Measurements from ENCODE around the gene METTL2B.
"Not testable (repeated sequence)": the region's sequence is repeated elsewhere in the genome, so short reads cannot be mapped to it uniquely, and the experiment has no call there.

The METTL2B gene

DNA sequence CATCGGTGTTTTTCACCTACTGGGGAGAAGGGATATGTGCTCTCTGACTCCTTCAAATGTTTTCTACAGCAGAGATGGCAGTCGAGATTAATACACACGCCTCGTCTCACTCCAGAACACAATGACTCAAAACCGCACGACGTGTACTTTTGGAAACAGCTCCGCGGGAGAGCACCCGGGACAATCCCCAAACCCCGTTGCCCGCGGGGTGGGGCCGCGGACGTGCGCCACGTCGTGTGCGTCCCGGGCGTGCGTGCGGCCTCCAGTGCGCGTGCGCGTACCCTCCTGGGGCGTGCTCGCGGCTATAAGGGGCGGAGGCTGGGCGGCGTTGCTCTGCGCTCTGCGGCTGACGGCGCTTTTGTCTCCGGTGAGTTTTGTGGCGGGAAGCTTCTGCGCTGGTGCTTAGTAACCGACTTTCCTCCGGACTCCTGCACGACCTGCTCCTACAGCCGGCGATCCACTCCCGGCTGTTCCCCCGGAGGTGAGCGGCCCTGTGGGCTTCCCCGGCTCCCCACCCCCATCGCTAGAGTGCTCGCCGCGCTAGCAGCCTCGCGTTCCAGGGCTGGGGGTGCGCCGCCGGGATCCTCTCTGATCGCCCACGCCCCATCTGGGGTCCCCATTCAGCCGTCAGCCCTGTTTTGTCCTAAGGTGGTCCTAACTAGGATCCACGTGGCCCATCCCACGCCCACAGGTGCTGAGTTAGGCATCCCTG lies 20.8 kb upstream of the METTL2B start, which contains the start of gene HILPDA:
Gene HILPDA, plus strand, starts transcription at position 336 of the 712 bp plus-strand sequence. CDS start 1,391 bp downstream, outside the sequence.
- no peak for FAIRE-seq

DNA sequence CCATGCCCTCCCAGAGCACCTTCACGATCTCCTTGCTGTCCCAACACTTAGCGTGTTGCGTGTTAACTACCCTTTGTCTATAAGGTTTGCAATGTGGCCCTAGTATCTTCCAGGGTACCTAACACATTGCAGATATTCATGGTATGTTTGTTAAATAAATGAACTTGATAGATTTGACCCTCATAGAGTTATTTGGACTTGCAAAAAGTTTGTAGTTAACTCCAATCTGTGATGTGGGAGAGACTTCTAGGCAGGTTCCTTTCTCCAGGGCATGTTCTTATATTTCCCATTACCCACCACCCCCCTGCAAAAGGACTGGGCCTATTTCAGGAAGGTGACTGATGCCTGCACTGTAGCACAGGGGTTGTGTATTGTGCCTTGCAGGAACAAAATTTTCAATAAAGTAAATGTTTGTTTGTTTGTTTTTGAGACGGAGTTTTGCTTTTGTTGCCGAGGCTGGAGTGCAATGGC lies 20.3 kb upstream of the METTL2B start:
- no peak for FAIRE-seq

DNA sequence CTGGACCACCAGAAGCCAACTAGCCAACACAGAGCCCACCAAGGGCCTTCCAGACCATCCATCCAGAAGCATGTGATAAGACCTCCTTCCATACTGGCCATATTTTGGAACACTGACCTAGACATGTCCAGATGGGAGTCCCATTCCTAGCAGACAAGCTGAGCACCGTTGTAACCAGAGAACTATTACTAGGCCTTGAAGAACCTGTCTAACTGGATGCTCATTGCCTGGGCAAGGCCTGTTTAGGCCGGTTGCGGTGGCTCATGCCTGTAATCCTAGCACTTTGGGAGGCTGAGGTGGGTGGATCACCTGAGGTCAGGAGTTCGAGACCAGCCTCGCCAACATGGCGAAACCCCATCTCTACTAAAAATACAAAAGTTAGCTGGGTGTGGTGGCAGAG lies 19.2 kb upstream of the METTL2B start:
- FAIRE-seq: not testable (repeated sequence)

DNA sequence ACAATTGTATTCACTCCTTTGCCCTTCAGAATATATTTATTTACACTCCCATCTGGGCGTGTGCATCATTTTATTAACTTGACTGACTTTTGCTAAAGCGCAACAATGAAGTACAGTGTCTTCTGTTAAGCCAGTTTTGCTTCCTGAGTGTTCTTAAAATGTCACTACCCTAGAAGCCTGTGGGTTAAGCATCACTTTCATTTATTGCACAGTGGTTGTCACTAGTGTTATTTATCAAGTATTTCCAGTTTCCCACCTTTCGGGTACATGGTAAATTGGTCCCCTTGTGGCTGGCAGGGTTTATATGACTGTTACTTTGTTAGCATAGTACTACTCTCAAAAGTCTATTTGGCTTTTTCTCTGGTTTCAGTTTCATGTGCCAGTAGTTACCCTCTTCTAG lies 17.6 kb upstream of the METTL2B start:
- no peak for FAIRE-seq

DNA sequence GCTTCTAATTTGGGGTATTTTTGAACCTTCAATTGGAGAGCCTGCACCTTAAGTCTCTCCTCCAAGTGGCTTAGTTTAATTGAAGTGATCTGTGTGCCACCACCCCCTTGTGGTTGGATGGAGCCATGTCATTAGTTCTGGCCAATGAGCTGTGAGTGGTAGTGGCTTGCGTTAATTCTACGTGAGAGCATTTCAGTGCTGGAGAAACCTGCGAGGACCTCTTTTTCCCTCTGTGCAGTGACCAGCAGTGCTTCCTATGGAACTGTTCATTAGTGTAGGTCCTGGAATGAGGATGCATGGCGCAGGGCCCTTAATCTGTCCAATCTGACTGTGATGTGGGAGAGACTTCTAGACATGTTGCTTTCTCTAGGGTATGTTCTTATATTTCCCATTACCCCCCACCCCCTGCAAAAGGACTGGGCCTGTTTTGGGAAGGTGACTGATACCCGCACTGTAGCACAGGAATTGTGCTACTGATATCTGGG lies 17.1 kb upstream of the METTL2B start:
- no peak for FAIRE-seq

DNA sequence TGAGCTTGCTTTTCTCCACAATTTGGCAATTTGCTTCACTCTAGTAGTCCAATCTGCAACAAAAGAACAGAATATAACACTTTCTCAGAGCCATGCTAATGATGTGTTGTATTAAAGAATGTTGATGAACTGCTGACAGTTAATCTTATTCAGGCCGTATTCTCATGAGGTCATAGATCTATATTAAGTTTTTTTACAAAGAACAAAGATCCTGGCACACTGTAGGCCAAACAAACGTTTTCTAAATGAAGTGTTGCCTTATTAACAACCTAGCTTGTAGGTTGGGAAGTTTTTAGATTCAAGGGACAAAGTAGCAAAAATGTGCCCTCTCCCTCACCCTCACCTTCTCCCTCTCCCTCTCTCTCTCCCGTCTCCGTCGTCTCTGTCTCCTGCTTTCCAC lies 14.1 kb upstream of the METTL2B start:
- FAIRE-seq: no peak

DNA sequence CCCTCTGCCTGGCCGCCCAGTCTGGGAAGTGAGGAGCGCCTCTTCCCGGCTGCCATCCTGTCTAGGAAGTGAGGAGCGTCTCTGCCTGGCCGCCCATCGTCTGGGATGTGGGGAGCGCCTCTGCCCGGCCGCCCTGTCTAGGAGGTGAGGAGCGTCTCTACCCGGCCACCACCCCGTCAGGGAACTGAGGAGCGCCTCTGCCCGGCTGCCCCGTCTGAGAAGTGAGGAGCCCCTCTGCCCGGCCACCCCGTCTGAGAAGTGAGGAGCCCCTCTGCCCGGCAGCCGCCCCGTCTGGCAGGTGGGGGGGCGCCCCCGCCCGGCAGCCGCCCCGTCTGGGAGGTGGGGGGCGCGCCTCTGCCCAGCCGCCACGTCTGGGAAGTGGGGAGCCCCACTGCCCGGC lies 13.2 kb upstream of the METTL2B start:
- FAIRE-seq: not testable (repeated sequence)

DNA sequence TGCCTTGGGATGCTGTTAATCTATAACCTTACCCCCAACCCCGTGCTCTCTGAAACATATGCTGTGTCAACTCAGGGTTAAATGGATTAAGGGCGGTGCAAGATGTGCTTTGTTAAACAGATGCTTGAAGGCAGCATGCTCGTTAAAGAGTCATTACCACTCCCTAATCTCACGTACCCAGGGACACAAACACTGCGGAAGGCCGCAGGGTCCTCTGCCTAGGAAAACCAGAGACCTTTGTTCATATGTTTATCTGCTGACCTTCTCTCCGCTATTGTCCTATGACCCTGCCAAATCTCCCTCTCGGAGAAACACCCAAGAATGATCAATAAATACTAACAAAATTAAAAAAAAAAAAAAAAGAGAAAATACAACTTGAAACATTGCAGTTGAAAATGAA lies 12.6 kb upstream of the METTL2B start:
- not testable (repeated sequence) for FAIRE-seq

DNA sequence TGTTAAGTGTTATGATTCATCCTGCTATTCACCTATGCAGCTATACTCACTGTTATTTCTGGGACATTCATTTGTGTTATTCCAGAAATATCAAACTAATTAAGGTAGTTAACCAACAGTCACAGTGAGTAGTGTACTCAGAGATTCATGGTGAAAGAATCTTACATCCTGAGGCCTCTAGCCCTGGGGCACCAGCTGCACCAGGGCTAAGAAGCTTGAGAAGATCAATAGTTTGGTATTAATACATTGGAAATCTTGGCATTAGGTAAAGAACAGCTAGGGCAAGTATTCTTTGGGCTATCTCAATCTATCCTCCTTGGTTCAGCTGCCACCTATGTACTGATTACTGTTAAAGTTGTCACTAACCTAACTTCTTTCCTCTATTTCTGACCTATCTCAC lies 9.7 kb upstream of the METTL2B start:
- not testable (repeated sequence) for FAIRE-seq

DNA sequence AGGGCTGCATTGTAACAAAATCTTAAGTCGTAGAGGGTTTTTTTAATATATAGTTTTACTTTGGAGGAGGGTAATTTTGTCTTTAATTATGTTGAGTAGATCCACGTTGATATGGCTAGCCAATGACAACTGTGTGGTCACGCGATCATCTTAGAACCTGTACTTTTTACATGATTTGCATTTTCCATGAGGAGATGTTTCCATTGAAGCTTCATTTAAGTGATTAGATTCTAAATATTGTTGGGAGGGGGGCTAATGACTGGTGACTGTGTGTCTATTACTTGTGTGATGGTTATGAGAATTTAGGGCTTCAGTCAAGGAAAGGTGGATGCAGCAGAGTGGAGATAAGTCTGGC lies 765 bp downstream of the METTL2B start:
- not testable (repeated sequence) for FAIRE-seq

DNA sequence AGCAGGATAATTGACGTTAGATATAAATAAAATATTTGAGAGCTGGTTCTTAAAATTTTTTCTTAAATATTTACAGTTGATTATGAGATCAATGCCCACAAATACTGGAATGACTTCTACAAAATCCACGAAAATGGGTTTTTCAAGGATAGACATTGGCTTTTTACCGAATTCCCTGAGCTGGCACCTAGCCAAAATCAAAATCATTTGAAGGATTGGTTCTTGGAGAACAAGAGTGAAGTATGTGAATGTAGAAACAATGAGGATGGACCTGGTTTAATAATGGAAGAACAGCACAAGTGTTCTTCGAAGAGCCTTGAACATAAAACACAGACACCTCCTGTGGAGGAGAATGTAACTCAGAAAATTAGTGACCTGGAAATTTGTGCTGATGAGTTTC lies 2.5 kb downstream of the METTL2B start:
- FAIRE-seq: not testable (repeated sequence)

DNA sequence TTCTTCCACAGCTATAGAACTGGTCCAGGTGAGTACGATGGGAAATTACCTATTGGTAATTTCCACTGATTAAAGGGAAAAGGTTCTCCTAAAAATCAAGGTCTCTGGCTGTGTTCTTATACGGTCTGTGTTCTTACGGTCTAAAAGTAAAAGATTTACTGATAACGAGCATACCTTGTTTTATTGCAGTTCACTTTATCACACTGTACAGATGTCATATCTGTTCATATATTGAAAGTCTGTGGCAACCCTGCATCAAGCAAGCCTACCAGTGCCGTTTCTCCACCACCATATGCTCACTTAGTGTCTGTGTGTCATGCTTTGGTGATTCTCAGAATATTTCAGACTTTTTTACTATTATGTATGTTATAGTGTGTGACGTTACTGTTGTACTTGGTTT lies 11.6 kb downstream of the METTL2B start:
- not testable (repeated sequence) for FAIRE-seq

DNA sequence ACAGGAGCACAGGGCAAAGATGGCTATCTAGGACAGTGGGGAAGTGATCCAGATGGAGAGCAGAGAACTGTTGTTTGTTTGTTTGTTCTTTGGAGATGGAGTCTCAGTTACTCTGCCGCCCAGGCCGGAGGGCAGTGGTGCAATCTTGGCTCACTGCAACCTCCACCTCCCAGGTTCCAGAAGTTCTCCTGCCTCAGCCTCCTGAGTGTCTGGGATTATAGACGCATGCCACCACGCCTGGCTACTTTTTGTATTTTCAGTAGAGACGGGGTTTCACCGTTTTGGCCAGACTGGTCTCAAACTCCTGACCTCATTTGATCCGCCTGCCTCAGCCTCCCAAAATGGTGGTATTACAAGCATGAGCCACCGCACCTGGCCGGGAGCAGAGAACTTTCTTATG lies 20.9 kb downstream of the METTL2B start:
- FAIRE-seq: no peak

DNA sequence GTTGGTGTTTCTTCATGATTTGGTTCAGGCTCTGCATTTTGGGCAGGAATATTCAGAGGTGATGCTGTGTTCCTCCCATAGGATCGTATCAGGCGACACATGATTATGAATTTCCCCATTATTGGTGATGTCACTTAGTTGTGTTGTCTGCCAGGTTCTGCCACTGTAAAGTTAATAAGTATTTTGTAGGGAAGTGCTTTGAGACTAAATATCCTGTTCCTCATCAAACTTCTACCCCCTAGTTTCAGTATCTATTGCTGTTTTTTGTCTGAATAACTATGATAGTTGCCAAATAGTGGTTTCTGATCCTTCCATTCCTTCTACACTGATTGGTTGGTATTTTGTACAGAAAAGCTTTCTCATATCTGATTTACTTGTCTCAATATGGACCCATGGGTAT lies 28.9 kb downstream of the METTL2B start:
- not testable (repeated sequence) for FAIRE-seq

DNA sequence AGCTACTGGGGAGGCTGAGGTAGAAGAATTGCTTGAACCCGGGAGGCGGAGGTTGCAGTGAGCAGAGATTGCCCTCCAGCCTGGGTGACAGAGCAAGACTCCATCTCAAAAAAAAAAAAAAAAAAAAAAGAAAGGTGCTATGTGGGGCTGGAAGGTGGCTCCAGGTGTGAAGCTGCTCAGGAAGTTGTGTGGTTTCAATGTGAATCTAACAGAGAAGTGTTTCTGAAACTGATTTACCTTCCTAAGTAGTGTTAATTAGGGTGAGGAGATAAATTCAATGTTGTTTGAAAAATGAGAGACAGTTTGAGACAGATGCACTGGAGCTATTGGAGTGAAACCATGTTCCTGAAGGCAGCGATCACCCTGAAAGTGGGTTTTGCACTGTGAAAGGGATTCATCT lies 30.3 kb downstream of the METTL2B start:
- FAIRE-seq: not testable (repeated sequence)

DNA sequence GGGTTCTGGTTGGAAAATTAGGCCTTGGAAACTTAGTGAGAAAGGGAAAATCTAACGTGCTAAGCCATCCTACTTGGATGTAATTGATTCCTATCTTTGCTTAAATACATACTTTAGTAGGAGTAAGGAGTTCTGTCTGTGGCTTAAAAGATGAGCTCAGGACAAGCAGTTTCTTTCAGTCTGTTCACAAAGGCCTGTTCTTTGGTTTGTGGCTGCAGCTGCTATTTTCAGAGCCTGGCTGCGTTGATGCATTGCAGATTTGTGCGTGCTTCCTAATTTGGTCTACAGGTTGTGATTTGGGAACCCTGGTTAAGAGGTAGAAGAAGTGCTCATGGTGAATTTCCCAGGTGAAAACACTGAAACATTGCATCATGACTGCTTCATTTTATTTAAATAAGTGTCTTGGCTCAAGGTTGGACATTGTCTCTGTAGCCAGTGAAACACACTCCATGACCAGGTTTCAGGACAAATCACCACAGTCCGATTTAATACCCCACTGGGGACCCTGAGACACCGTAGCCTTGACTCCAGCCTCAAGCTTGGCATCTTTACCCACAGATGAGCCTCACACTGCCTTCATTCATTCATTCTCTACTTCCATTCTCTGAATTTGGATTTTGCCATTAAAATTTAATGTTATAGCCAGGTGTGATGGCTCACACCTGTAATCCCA lies 30.9 kb downstream of the METTL2B start:
- not testable (repeated sequence) for FAIRE-seq

DNA sequence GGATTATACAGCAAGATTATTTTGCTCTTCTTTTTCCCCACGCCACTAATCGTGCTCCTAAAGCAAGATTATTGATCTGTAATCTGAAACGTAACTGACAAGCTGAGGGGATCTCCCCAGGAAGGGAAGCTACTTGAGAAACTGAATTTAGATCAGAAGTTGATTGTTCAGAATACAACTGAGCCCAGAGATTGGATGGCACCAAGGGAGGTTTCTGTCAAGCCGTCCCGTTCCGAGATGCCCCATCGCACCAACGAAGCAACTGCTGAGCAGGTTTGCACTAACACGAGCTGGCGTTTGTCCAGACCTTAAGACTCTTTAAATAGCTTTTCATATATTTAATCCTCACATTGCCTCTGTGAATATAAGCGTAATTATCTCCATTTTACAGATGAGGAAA lies 35.1 kb downstream of the METTL2B start:
- FAIRE-seq: not testable (repeated sequence)

DNA sequence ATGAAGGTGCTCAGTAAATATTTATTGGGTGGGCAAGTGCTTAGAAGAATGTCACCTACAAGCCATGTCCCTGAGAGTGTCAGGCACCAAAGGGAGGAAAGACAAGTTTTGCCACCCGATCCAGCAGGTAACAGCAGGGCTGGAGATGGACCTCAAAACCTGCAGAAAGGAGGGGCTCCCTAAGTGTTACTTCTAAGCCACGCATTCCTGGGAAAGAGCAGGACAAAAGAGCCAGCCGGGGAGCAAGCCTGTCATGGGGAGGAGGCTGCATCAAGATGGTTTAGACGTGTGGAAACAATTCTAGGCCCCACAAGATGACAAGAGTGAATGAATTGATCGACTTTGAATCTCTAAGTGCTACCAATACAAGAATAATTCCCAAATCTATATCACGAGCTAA lies 38.7 kb downstream of the METTL2B start:
- not testable (repeated sequence) for FAIRE-seq

DNA sequence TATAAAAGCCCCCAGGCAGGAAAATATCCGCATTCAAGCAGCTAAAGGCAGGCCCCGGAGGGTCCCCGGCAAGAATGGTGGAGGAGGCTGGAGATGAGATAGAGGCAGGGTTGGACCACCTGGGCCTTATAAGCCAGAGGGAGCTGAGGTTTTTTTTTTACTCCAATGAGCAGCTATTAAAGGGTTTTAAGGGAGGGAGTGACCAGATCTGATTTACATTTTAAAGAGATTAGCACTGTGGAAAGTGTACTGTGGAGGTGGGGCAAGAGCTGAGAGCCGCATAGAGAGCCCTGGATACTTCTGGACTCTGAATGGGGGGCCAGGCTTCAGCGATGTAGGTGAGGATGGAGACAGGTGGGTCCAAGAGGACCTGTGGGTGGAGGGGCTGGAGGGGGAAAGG lies 40.5 kb downstream of the METTL2B start:
- FAIRE-seq: not testable (repeated sequence)

DNA sequence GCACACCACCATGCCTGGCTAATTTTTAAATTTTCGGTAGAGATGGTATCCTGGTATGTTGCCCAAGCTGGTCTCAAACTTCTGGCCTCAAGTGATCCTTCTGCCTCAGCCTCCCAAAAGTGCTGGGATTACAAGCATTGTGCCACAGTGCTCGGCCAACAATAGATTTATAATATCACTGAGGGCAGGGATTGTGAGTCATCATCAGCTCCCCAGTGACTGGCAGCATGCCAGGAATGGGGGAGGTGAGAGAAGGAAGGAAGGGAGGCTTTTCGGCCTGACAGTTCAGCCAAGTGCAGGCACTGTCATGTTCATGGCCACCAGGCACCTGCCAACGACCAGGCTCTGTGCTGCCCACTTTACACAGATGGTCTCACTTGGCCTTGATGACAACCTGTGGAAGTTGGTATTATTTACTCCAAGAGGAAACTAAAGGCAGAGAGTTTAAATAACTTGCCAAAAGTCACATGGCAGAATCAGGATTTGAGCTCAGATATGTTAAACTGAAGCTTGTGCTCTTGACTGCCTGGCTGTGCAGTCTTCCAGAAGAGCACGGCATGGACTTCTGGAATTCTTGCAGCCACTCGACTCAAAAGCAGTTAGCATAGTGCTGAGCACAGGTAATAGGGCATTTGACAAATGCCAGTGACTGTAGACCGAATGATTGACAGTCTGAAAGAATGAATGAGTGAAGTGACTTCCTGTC lies 46.8 kb downstream of the METTL2B start:
- not testable (repeated sequence) for FAIRE-seq

DNA sequence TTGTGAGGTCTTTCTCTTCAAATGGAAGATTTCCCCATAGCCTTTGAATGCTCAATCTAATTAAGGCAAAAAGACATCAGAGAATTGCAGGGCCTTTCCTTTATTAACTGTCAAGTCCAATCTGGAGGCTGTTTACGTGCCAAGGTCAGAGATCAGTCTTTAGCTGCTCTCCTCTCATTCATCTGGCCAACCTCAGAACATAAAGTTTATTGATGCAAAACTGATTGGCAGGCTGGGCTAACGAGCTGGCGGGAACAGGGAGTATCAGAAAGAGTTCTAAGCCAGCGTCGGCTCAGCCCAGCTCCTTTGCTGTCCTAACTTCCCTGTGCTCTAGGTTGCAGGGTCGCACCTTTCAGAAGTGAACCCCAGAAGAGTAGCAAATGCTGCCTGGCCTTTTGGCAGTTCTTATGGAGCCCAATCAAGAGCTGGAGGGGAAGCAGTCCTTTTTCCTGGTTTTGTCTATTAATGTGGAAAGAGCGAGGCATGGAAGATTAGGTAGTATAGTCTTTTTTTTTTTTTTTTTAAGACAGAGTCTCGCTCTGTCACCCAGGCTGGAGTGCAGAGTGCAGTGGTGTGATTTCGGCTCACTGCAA lies 47.5 kb downstream of the METTL2B start:
- FAIRE-seq: not testable (repeated sequence)

DNA sequence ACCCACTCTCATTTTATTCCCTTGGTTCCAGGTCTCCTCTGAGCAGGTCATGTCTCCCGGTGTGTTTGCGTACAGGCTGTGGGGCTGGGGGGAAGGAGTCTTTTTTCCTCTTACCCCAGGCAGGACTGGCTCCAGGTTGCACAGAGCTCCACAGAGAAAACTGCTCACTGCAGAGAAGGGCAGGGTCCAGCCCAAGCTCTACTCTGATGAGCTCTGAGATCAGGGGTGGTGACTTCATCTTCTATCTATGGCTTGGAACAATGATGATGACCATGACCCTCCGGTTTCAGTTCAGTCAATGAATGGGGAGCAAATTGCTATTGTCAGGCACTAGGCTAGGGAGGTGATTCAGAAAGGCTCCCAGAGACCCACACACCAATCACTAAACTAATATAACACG lies 49.0 kb downstream of the METTL2B start:
- not testable (repeated sequence) for FAIRE-seq

DNA sequence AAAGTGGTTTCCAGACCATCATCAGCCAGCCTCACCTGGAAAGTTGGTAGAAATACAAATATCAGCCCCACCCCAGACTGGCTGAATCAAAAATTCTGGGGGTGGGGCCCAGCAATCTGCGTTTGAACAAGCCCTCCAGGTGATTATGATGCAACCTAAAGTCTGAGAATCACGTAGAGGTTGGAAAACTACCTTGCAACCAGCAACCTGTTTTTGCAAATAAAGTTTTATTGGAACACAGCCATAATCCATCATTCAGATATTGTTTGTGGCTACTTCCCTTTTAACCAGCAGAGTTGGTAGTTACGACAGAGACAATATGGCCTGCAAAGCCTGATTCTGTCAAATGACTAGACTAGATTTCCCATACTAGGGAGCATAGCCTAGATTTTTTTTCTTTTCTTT lies 49.5 kb downstream of the METTL2B start:
- FAIRE-seq: not testable (repeated sequence)

Data from islet of Langerhans (tissue), 1 donor.